ENCODE measurements around the gene TUBA1C. TPM values are rescaled to one million over a fixed set of nuclear protein-coding genes. Genes with fewer than 3 reads are reported as not detected.
A peak's percentile ranks its signal among the peaks of the same experiment; 100 is the strongest.
"Not testable (repeated sequence)": the region's sequence is repeated elsewhere in the genome, so short reads cannot be mapped to it uniquely, and the experiment has no call there.

Gene TUBA1C
- polyA plus RNA-seq, 10 donors: 47.3 to 127 (median 74.2) TPM

- DNase-seq: no peak
Observed at GRCh38 chr12:49251357-49251756, 13.5 kb upstream of the TUBA1C start.

- DNase-seq: no peak
Observed at GRCh38 chr12:49253033-49253623, 11.8 kb upstream of the TUBA1C start.

- DNase-seq: not testable (repeated sequence)
Observed at GRCh38 chr12:49255456-49255855, 9.4 kb upstream of the TUBA1C start.

GRCh38 chr12:49255857-49256637 is 8.8 kb upstream of the TUBA1C start:
- no peak for DNase-seq

- DNase-seq: not testable (repeated sequence)
Observed at GRCh38 chr12:49257508-49258184, 7.2 kb upstream of the TUBA1C start.

GRCh38 chr12:49259452-49259851 is 5.4 kb upstream of the TUBA1C start:
- no peak for DNase-seq

- DNase-seq: peak; percentile 33 to 79 (median 65)
Observed at GRCh38 chr12:49260166-49260565, 4.7 kb upstream of the TUBA1C start.

GRCh38 chr12:49260571-49261363 is 4.1 kb upstream of the TUBA1C start:
- peak in 1 of 3 donors; percentile 57 for DNase-seq

- DNase-seq: peak in 1 of 3 donors; percentile 52
Observed at GRCh38 chr12:49261721-49262120, 3.2 kb upstream of the TUBA1C start.

- no peak for DNase-seq
Observed at GRCh38 chr12:49263400-49263763, 1.5 kb upstream of the TUBA1C start.

- no peak for DNase-seq
Observed at GRCh38 chr12:49264466-49264872, 413 bp upstream of the TUBA1C start.

GRCh38 chr12:49269191-49269590 is 4.3 kb downstream of the TUBA1C start:
- DNase-seq: not testable (repeated sequence)

- DNase-seq: no peak
Observed at GRCh38 chr12:49272790-49273725, 8.2 kb downstream of the TUBA1C start.

GRCh38 chr12:49273726-49274395 is 9.0 kb downstream of the TUBA1C start:
- no peak for DNase-seq

GRCh38 chr12:49274396-49275069 is 9.7 kb downstream of the TUBA1C start:
- no peak for DNase-seq

GRCh38 chr12:49276304-49277290 is 11.7 kb downstream of the TUBA1C start:
- DNase-seq: no peak

- DNase-seq: no peak
Observed at GRCh38 chr12:49277466-49277865, 12.6 kb downstream of the TUBA1C start.

- DNase-seq: no peak
Observed at GRCh38 chr12:49279706-49280159, 14.9 kb downstream of the TUBA1C start.
